ENCODE measurements around the gene GJB5. TPM values are rescaled to one million over a fixed set of nuclear protein-coding genes. Genes with fewer than 3 reads are reported as not detected.
"Not testable (repeated sequence)": the region's sequence is repeated elsewhere in the genome, so short reads cannot be mapped to it uniquely, and the experiment has no call there.

GJB5 gene
- total RNA-seq: not detected

GRCh38 chr1:34754964-34755637 is at the start of gene GJB5:
Gene GJB5 (plus strand): TSS chr1:34755047. CDS start chr1:34757331, 2,284 bp downstream.
- no peak for DNase-seq (ENCODE audit: low read depth in 2 of 3, low spot score in 2 of 3)

- no peak for DNase-seq (ENCODE audit: low read depth in 2 of 3, low spot score in 2 of 3)
These were observed 49.8 kb upstream of the GJB5 start for GRCh38 chr1:34705077-34705476.

- DNase-seq (ENCODE audit: low read depth in 2 of 3, low spot score in 2 of 3): no peak
These were observed 46.7 kb upstream of the GJB5 start for GRCh38 chr1:34708106-34708505.

DNA sequence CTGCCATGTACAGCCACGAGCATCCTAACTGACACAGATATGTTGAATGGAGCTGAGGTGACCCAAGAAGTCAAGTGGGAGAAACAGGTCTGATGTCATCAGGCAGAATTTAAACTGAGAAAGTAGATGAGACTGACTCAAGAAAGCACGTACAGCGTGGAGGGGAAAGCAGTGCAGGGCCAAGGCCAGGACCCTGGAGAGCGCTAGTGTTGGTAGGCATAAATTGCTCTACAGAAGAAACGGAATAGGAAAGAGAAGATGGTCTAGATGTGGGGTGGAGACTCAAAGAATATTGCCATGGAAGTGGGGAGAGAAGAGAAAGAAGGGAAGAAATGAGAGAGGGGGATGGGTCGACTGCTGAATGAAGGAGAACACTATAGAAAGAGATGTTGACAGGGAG is 45.3 kb upstream of the GJB5 start:
- peak in 1 of 3 donors; percentile 35 for DNase-seq (ENCODE audit: low read depth in 2 of 3, low spot score in 2 of 3)

DNA sequence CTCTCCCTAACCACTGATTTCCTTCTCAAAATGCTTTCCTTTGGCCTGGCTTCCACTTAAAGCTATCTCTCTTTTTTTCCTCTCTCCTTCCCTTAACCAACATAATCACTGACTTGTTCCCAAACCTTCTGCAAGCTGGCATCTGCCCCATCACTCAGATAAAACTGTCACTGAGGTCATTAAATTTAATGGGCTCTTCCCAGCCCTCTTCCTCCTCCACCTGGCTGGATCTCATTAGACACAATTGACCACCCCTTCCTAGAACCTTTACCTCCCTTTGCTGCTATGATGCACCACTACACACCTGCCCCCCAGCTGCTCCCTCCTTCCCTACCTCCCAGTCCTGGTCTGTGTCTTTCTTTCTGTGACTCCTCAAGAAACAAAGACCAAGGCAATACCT is 44.0 kb upstream of the GJB5 start:
- DNase-seq (ENCODE audit: low read depth in 2 of 3, low spot score in 2 of 3): no peak

DNA sequence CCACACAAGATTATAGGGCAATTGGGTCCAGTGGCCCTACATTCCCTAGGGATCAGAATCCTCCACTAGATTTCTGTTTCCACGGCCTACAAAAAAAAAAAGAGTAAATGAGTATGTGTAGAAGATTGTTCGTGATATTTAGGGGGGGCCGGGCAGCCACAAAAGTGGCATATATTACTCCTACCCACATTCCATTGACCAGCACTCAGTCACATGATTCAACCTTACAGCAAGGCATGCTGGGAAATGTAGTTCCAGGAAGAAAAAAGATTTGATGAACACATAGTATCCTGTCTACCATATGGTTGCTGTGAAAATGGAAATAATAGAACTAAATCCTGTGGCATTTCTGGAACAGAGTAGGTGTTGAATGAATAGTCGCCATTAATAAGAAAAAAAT is 43.4 kb upstream of the GJB5 start:
- no peak for DNase-seq (ENCODE audit: low read depth in 2 of 3, low spot score in 2 of 3)

DNA sequence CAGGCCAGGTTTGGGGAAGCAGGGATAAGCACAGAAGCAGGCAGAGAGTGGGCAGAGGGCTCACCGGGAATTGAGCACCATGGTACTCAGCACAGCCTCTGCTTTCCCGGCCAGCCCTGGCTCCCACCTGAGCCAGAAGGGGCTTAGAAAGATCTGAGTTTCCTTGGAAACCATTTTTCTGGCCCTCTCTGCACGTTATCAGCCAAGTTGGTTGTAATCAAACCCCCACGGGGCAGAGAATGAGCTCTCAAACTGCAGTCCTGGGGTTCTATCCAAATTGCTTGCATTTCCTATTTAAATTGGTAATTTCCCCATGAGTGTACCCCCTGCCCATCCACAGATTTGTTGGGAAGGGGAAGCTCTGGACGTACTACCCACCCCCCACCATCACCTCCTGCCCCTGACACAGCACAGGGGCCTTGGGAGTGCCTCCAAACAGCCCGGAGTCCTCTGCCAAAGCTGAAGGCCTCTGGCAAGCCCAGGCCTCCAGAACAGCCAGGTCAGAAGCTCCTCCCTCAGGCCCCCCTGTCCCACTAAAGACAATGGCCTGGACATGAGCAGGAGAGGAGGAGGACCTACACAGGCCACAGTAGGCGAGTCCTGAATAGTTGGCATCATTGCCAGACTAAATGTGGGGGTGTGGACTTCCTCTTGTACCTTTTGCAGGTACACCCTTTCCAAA is 42.7 kb upstream of the GJB5 start:
- DNase-seq (ENCODE audit: low read depth in 2 of 3, low spot score in 2 of 3): no peak

DNA sequence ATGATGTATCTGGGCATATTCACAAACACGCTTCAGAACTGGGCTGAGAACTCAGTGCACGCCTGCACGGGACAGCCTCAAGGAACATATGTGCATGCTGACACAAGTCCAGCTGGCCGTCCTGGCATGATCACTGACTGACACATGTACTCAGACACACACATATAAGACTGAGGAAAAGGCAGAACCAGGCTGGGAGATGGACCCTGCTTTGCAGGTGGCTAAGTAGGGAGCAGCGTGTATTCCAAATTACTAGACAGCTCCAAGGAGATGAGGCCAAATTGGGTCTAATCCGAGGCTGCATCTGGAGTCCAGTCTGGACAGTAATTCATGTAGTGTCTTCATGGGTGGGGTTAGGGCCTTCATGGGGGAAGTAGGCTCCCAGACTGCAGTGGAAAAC is 41.4 kb upstream of the GJB5 start:
- no peak for DNase-seq (ENCODE audit: low read depth in 2 of 3, low spot score in 2 of 3)

- no peak for DNase-seq (ENCODE audit: low read depth in 2 of 3, low spot score in 2 of 3)
These were observed 40.5 kb upstream of the GJB5 start for GRCh38 chr1:34714386-34714785.

- no peak for DNase-seq (ENCODE audit: low read depth in 2 of 3, low spot score in 2 of 3)
These were observed 39.7 kb upstream of the GJB5 start for GRCh38 chr1:34715139-34715538.

DNA sequence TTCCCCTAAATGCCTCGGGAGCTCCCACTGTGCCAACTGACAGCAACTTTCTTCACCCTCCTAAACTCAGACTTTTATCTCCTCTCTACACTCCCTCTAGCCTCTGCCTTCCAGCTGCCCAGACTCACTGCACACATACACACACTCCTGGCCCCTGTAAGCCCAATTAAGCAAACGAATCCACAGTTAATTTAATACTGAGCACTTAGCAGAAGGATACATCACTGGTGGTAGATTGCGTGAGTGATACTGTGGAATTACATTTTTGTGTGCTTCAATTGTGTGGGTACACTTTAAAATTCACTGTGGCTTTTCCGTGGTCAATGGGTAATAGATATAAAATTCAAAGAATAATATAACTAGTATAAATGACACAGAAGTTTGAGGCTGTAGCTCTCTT is 33.6 kb upstream of the GJB5 start:
- no peak for DNase-seq (ENCODE audit: low read depth in 2 of 3, low spot score in 2 of 3)

GRCh38 chr1:34721646-34722355 is 33.0 kb upstream of the GJB5 start:
- DNase-seq (ENCODE audit: low read depth in 2 of 3, low spot score in 2 of 3): no peak

DNA sequence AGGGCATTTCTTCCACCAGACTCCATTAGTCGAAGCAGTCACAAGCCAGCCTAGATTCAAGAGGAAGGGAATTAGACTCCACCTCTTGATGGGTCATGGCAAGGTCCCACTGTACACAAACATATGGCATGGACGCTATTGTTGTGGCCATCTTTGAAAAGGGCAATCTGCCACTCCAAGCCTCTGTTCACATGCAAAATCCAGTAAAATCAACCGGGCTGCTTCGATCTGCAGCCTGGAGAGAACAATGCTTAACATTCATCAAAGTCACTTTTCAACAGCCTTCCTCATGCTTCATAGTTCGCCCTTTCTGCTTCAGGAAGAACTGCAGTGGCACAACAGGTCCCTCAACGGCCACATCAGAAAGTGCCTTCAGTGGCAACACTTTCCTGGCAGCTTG is 28.0 kb upstream of the GJB5 start:
- DNase-seq (ENCODE audit: low read depth in 2 of 3, low spot score in 2 of 3): no peak

GRCh38 chr1:34730485-34730884 is 24.4 kb upstream of the GJB5 start:
- no peak for DNase-seq (ENCODE audit: low read depth in 2 of 3, low spot score in 2 of 3)

GRCh38 chr1:34732831-34733230 is 22.0 kb upstream of the GJB5 start:
- DNase-seq (ENCODE audit: low read depth in 2 of 3, low spot score in 2 of 3): not testable (repeated sequence)

DNA sequence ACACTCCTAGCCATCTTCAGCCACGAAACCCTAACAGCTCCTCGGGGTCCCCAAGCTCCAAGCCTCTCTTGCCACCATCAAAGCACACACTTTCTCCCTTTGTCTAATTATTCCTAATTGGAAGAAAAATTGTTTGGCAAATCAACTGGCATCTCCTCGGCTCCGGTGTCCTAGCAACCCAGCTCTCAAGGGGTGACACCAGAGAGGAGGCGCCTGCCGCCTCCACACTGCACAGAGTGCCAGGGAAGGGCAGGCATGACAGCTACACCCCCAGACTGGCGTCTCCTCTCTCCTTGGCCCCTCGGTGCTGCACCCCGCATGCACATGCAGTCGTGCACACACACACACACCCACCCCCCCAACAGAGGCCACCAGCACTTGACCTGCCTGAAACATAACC is 18.2 kb upstream of the GJB5 start:
- no peak for DNase-seq (ENCODE audit: low read depth in 2 of 3, low spot score in 2 of 3)

DNA sequence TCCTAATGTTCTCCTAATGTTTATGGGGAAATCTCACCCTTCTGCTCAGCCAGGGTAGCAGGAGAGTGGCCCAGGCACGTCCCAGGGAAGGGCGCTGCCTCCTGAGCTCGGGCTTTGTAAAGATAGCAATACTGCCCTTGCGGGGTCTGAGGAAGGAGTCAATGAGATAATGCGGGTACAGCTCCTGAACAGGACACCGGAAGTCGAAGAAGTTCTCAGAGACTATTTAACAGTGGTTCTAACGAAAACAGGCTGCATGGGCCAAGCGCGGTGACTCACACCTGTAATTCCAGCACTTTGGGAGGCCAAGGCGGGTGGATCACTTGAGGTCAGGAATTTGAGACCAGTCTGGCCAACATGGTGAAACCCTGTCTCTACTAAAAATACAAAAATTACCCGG is 17.6 kb upstream of the GJB5 start:
- DNase-seq (ENCODE audit: low read depth in 2 of 3, low spot score in 2 of 3): not testable (repeated sequence)

GRCh38 chr1:34739613-34740012 is 15.2 kb upstream of the GJB5 start:
- no peak for DNase-seq (ENCODE audit: low read depth in 2 of 3, low spot score in 2 of 3)

- DNase-seq (ENCODE audit: low read depth in 2 of 3, low spot score in 2 of 3): no peak
These were observed 14.5 kb upstream of the GJB5 start for GRCh38 chr1:34740161-34740868.

DNA sequence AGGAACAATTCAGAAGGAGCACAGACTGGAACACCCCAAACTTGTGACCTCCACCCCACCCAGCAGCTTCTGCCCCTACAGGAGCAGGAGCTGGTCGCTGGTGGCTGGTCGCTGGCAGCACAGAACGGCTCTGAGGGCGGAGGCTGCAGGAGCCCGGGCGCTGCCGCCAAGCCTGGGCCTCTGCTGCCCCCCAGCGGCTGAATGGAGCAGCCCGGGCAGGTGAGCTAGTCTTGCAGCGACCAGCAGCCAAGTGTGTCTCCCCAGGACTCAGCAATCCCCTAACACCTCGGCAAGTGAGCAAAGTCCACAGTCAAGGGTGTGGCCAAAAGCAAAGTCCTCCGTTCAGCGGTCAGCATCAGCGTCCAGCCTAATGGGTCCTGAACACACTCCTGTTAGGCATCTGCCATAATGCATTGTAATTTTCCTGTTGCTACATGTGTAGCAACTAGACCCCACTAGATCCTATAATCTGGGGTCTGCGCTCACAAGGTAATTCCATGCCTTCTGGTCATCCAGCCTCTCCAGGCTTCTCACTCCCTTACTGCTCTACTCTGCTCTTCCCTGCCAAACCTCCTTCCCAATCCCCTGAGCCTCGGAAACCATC is 12.1 kb upstream of the GJB5 start:
- DNase-seq (ENCODE audit: low read depth in 2 of 3, low spot score in 2 of 3): peak; percentile 25 to 79 (median 64)

GRCh38 chr1:34743775-34744174 is 11.1 kb upstream of the GJB5 start:
- DNase-seq (ENCODE audit: low read depth in 2 of 3, low spot score in 2 of 3): no peak
